Trophoblast cell (in vitro differentiated cells and primary cell): ENCODE data around the gene MYO1E.

Experiments
- DNase-seq, 2 donors: peaks; one replicate each; pipeline ENCODE4 v3.0.0-alpha.2; 2016
- H2AFZ ChIP-seq: 2 replicates; pipeline ENCODE4 v1.6.1; 2013; ENCODE audit warnings: low read length, moderate library complexity, mild to moderate bottlenecking; ENCODE audit not compliant: insufficient read depth, poor library complexity
- H2AK5ac ChIP-seq: 2 replicates; pipeline ENCODE4 v1.6.1; 2013; ENCODE audit warnings: mild to moderate bottlenecking, low read length
- H2BK120ac ChIP-seq: 2 replicates; pipeline ENCODE4 v1.6.1; 2013; ENCODE audit warnings: low read length, mild to moderate bottlenecking, moderate library complexity; ENCODE audit not compliant: insufficient read depth, poor library complexity
- H2BK12ac ChIP-seq: 2 replicates; pipeline ENCODE4 v1.6.1; 2013; ENCODE audit warnings: mild to moderate bottlenecking, low read length, moderate library complexity
- H2BK5ac ChIP-seq: 2 replicates; pipeline ENCODE4 v1.6.1; 2013; ENCODE audit warnings: low read length, low read depth, moderate library complexity, mild to moderate bottlenecking; ENCODE audit not compliant: poor library complexity
- H3K14ac ChIP-seq: 2 replicates; pipeline ENCODE4 v1.6.1; 2013; ENCODE audit warnings: mild to moderate bottlenecking, low read length
- H3K18ac ChIP-seq: 2 replicates; pipeline ENCODE4 v1.6.1; 2013; ENCODE audit warnings: mild to moderate bottlenecking, low read length
- H3K23ac ChIP-seq: 2 replicates; pipeline ENCODE4 v1.6.1; 2013; ENCODE audit warnings: low read length
- H3K27ac ChIP-seq: 2 replicates; pipeline ENCODE4 v1.5.1; 2013; ENCODE audit warnings: low read depth, mild to moderate bottlenecking, inconsistent platforms, low read length, moderate library complexity
- H3K27me3 ChIP-seq: 2 replicates; pipeline ENCODE4 v1.6.1; 2013; ENCODE audit warnings: inconsistent platforms, mild to moderate bottlenecking, low read length, moderate library complexity; ENCODE audit not compliant: insufficient read depth
- H3K36me3 ChIP-seq, 2 experiments: 1 replicate in 1 of 2; 2 replicates in 1 of 2; pipeline ENCODE4 v1.6.1; 2013; ENCODE audit warnings: low read length in 2 of 2, mild to moderate bottlenecking in 2 of 2, moderate library complexity in 1 of 2; ENCODE audit not compliant: insufficient read depth in 2 of 2, control insufficient read depth in 1 of 2
- H3K4ac ChIP-seq: 2 replicates; pipeline ENCODE4 v1.6.1; 2013; ENCODE audit warnings: low read depth, mild to moderate bottlenecking, low read length, moderate library complexity
- H3K4me1 ChIP-seq, 2 experiments: 1 replicate in 1 of 2; 2 replicates in 1 of 2; pipeline ENCODE4 v1.6.1; 2013; ENCODE audit warnings: low read length in 2 of 2, mild to moderate bottlenecking in 2 of 2, moderate library complexity in 1 of 2; ENCODE audit not compliant: insufficient read depth in 2 of 2, control insufficient read depth in 1 of 2
- H3K4me2 ChIP-seq: 2 replicates; pipeline ENCODE4 v1.6.1; 2013; ENCODE audit warnings: inconsistent platforms, mild to moderate bottlenecking, low read length, moderate library complexity
- H3K4me3 ChIP-seq: 2 replicates; pipeline ENCODE4 v1.5.1; 2013; ENCODE audit warnings: mild to moderate bottlenecking, low read depth, low read length, inconsistent platforms
- H3K79me1 ChIP-seq: one replicate; pipeline ENCODE4 v1.6.1; 2013; ENCODE audit warnings: low read length
- H3K79me2 ChIP-seq: 2 replicates; pipeline ENCODE4 v1.6.1; 2013; ENCODE audit warnings: low read length, mild to moderate bottlenecking; ENCODE audit not compliant: control insufficient read depth, insufficient read depth, poor library complexity
- H3K9ac ChIP-seq: 2 replicates; pipeline ENCODE4 v1.6.1; 2013; ENCODE audit warnings: mild to moderate bottlenecking, low read length
- H3K9me3 ChIP-seq: 2 replicates; pipeline ENCODE4 v1.6.1; 2013; ENCODE audit warnings: low read depth, mild to moderate bottlenecking, control low read depth, inconsistent platforms, low read length; ENCODE audit not compliant: insufficient read depth
- H4K12ac ChIP-seq: 2 replicates; pipeline ENCODE4 v1.6.1; 2013; ENCODE audit warnings: low read depth, mild to moderate bottlenecking, low read length, moderate library complexity
- H4K8ac ChIP-seq: 2 replicates; pipeline ENCODE4 v1.6.1; 2013; ENCODE audit warnings: low read depth, mild to moderate bottlenecking, low read length, moderate library complexity
- H4K91ac ChIP-seq: one replicate; pipeline ENCODE4 v1.6.1; 2013; ENCODE audit warnings: low read depth, mild to moderate bottlenecking, low read length, moderate library complexity
- WGBS: extraction: QIAGEN DNeasy Blood & Tissue Kit; methylation state at CpG from one replicate; pipeline ENCODE4 v1.1.7; 2013; ENCODE audit warnings: missing lambda C conversion rate; ENCODE audit not compliant: insufficient read length, insufficient coverage; ENCODE audit errors: extremely low coverage; 5-methylcytosine and 5-hydroxymethylcytosine counted together

The MYO1E gene

GRCh38 chr15:59335207-59335786, 37.4 kb downstream of the MYO1E start:
- no peak overlapping the region for H3K9ac ChIP-seq
- H3K4me3 ChIP-seq, result no peak overlapping the region
- peak in 1 of 2 donors; percentile 47 for DNase-seq
- H3K23ac ChIP-seq, result no peak overlapping the region
- no peak overlapping the region for H3K27ac ChIP-seq
- H3K18ac ChIP-seq, result no peak overlapping the region
- H3K27me3 ChIP-seq, result no peaks in the 10 kb centered on the region
- H3K4me2 ChIP-seq, result no peak overlapping the region
- no CpG with 5 or more reads among the region's 10 CpGs for WGBS
- no peaks in the 10 kb centered on the region for H3K9me3 ChIP-seq
- H3K79me1 ChIP-seq, result no peaks in the 10 kb centered on the region
- H2BK120ac ChIP-seq, result no peak overlapping the region
- no peaks in the 10 kb centered on the region for H3K36me3 ChIP-seq
- no peak overlapping the region for H4K8ac ChIP-seq
- no peak overlapping the region for H2BK12ac ChIP-seq
- H2AFZ ChIP-seq, result no peak overlapping the region
- no peak overlapping the region for H3K14ac ChIP-seq
- H4K12ac ChIP-seq, result no peak overlapping the region
- H4K91ac ChIP-seq, result no peak overlapping the region
- no peaks in the 10 kb centered on the region for H3K79me2 ChIP-seq
- no peak overlapping the region for H3K4ac ChIP-seq
- H2BK5ac ChIP-seq, result no peak overlapping the region
- H2AK5ac ChIP-seq, result no peak overlapping the region
- H3K4me1 ChIP-seq, result peaks cover 0 to 7% of the 10 kb centered on the region in 2 experiments

DNA sequence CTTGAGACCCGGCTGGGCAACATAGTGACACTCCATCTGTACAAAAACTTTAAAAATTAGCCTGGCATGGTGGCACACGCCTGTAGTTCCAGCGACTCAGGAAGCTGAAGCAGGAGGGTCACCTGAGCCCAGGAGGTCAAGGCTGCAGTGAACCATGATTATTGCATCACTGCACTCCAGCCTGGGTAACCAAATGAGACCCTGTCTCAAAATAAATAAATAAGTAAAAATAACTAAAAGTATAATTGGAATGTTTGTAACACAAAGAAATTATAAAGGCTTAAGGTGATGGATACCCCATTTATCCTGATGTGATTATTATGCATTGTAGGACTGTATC, 38.6 kb downstream of the MYO1E start:
- no peak overlapping the region for H2AK5ac ChIP-seq
- no peak overlapping the region for H3K4ac ChIP-seq
- peaks cover 0 to 4% of the 10 kb centered on the region in 2 experiments for H3K4me1 ChIP-seq
- no peak overlapping the region for H4K12ac ChIP-seq
- no peaks in the 10 kb centered on the region for H3K36me3 ChIP-seq
- no peak overlapping the region for H2BK120ac ChIP-seq
- H3K9me3 ChIP-seq, result no peaks in the 10 kb centered on the region
- no peak overlapping the region for H2AFZ ChIP-seq
- H3K27me3 ChIP-seq, result no peaks in the 10 kb centered on the region
- H3K79me1 ChIP-seq, result no peaks in the 10 kb centered on the region
- no peak overlapping the region for H2BK12ac ChIP-seq
- no peak overlapping the region for H3K14ac ChIP-seq
- DNase-seq, result no peak
- H4K91ac ChIP-seq, result no peak overlapping the region
- H3K79me2 ChIP-seq, result no peaks in the 10 kb centered on the region
- no peak overlapping the region for H3K9ac ChIP-seq
- H3K18ac ChIP-seq, result no peak overlapping the region
- no peak overlapping the region for H3K4me2 ChIP-seq
- WGBS, result no CpG with 5 or more reads among the region's 3 CpGs
- H3K4me3 ChIP-seq, result no peak overlapping the region
- H3K27ac ChIP-seq, result no peak overlapping the region
- H2BK5ac ChIP-seq, result no peak overlapping the region
- no peak overlapping the region for H3K23ac ChIP-seq
- H4K8ac ChIP-seq, result no peak overlapping the region

GRCh38 chr15:59333401-59334075, 39.1 kb downstream of the MYO1E start:
- WGBS, result no CpG with 5 or more reads among the region's 6 CpGs
- Histone ChIP-seq H2AK5ac (no peak overlapping the region), H3K27me3 (no peaks in the 10 kb centered on the region), H4K91ac (no peak overlapping the region), H3K4me2 (no peak overlapping the region), H3K23ac (no peak overlapping the region), H3K14ac (no peak overlapping the region), H4K8ac (no peak overlapping the region), H4K12ac (no peak overlapping the region), H3K4ac (no peak overlapping the region), H3K79me2 (no peaks in the 10 kb centered on the region), H3K4me1 (peaks cover 0 to 4% of the 10 kb centered on the region in 2 experiments), H3K36me3 (no peaks in the 10 kb centered on the region), H3K27ac (no peak overlapping the region), H3K9ac (no peak overlapping the region), H3K9me3 (no peaks in the 10 kb centered on the region), H3K4me3 (no peak overlapping the region), H3K18ac (peak overlapping the region; percentile 37), H2BK120ac (no peak overlapping the region), H2BK5ac (no peak overlapping the region), H2BK12ac (no peak overlapping the region), H2AFZ (no peak overlapping the region), H3K79me1 (no peaks in the 10 kb centered on the region)
- no peak for DNase-seq

DNA sequence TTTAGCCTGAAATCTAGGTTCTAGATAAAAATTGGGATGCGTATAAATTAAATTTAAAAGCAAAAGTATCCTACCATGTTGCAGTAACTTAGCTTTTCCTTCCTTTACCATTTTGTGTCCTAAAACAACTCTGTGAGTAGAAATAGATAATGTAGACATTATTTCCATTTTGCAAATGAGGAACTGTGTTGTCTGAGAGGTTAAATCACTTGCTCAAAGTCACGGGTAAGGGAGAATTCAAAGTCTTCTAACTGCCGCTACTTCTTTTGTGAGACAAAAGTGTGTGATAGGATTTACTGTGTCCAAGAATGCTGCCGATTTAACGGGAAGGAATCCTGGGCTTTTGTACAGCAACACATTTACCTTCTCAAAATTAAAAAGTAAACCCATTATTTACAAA, 40.7 kb downstream of the MYO1E start:
- H2BK5ac ChIP-seq, result no peak overlapping the region
- no peak overlapping the region for H3K27ac ChIP-seq
- no peak overlapping the region for H4K91ac ChIP-seq
- no peaks in the 10 kb centered on the region for H3K27me3 ChIP-seq
- no peaks in the 10 kb centered on the region for H3K79me1 ChIP-seq
- H3K9me3 ChIP-seq, result no peaks in the 10 kb centered on the region
- no peak overlapping the region for H3K14ac ChIP-seq
- no peak overlapping the region for H3K9ac ChIP-seq
- no peak overlapping the region for H3K4me3 ChIP-seq
- H2BK12ac ChIP-seq, result no peak overlapping the region
- DNase-seq, result no peak
- H3K23ac ChIP-seq, result no peak overlapping the region
- H3K18ac ChIP-seq, result no peak overlapping the region
- H3K36me3 ChIP-seq, result no peaks in the 10 kb centered on the region
- H3K4me2 ChIP-seq, result no peak overlapping the region
- H2AFZ ChIP-seq, result no peak overlapping the region
- H3K79me2 ChIP-seq, result no peaks in the 10 kb centered on the region
- H4K8ac ChIP-seq, result no peak overlapping the region
- no peak overlapping the region for H3K4ac ChIP-seq
- H2BK120ac ChIP-seq, result no peak overlapping the region
- WGBS, result no CpG with 5 or more reads among the region's 5 CpGs
- no peak overlapping the region for H2AK5ac ChIP-seq
- no peak overlapping the region for H4K12ac ChIP-seq
- peaks cover 0 to 4% of the 10 kb centered on the region in 2 experiments for H3K4me1 ChIP-seq
